CD4-positive, alpha-beta T cell treated with Interleukin-4 for 1 hour (primary cell): ENCODE measurements around the gene SHCBP1L.

Experiments used
- DNase-seq, 2 donors: peaks; one replicate each; pipeline ENCODE4 v3.0.0-alpha.2; 2020 to 2022

The SHCBP1L gene

DNA sequence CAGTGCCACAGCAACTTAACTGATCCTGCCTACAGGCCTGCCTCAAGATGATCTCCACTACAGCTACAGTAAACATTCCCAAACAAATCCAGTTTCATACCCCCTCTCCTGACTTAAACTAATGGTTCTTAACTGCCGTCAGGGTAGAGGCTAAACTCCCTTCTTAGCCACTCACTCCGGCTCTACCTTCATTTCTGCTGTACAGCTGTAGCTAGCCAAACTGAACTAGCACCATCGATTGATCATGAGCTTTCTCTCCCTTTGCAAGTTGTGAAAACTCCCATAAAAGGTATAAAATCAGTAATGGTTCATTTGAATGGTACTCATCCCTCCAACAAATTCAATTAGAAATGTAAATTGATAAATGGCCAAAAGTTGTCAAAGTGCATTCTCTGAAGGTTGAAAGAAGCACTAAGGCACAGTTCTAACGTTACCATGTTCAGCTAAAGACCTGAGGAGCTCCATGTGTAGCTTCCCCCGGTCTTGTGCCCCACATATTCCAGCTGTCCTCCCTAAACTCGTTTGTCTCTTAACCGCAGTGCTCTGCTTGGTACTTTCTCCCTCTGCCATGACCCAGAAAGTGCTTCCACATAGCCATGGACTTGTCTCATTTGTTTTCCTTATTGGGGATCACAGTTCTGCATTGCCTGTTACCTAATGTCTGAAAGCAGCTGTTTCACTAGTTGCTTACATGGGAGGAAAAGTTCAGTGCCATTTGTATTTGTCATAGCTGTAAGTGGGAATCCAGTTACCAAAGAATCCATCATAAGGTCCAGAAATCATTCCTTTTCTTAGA lies 64.0 kb downstream of the SHCBP1L start:
- no peak for DNase-seq

DNA sequence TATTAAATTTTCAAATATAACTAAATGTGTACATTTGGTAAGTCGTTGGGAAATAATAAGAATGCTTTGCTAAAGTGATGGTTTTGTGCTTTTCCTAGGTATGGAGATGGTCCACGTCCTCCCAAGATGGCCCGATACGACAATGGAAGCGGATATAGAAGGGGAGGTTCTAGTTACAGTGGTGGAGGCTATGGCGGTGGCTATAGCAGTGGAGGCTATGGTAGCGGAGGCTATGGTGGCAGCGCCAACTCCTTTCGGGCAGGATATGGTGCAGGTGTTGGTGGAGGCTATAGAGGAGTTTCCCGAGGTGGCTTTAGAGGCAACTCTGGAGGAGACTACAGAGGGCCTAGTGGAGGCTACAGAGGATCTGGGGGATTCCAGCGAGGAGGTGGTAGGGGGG lies 66.0 kb downstream of the SHCBP1L start:
- DNase-seq, result no peak

DNA sequence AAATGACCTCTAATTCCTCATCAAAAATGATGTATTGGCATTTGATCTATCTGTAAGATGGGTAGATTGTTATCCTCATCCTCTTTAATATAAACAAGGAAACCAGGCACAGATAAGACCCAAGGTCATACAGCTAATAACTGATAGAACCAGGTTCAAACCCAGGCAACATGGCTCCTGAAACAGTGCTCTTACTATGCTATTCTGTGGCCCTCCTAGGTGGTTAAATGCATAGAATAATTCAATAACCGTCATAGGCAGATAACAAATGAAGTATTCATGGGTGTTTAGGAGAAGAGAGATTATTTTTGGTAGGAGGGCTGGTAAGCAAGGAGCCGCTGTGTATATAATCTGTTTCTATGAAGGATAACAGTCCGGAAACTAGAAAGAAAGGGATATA lies 67.4 kb downstream of the SHCBP1L start:
- no peak for DNase-seq

DNA sequence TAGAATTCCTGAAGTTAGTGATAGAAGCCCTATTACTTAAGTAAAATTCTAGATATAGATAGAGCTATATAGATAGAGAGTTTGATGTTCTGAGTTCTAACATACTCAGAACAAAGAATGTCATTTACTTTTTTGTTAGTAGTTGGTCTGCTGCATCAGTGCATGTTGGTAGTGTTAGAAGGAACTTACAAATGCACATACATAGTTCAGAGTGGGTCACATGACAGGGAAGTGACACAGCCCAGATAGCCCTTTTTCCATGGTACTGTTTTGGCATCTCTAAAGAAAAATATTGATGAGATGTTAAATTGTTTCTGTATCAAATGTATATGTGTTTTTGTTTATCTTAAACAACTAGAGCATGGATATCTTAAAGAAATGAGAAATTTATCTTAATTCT lies 68.1 kb downstream of the SHCBP1L start:
- DNase-seq, result no peak

DNA sequence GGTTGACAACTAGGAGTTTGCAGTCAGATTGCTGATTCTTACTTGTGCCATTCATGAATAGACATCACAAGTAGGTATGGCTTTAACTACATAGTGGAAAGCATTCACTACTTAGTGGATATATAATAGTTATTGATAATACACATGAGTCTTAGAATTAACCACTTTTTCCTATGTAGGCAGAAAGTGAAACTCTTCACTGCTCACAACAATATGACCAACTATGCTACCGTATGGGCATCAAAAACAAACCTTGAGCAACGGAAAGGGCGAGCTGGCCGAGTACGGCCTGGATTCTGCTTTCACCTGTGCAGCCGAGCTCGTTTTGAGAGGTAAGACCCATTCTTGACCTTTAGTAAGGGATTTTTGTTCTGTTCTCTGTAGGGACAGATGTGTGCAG lies 75.1 kb downstream of the SHCBP1L start:
- DNase-seq, result no peak

DNA sequence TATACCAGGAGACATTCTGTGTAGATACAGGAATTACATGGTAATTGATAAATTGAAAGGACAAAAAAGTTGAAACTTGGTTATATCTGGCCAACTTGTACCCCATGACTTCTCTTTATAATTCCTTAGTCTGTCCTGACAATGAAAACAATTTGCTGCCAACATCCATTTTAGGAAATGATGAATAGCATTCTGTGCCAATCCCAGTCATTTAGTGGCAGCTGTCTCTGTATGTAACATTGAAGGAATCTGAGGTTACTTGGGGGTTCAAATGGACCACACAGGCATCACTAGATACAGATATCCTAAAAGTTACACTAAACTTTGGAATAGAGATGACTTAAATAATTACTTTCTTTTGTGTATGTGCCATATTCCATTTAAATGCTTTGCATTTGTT lies 75.6 kb downstream of the SHCBP1L start:
- DNase-seq, result no peak

DNA sequence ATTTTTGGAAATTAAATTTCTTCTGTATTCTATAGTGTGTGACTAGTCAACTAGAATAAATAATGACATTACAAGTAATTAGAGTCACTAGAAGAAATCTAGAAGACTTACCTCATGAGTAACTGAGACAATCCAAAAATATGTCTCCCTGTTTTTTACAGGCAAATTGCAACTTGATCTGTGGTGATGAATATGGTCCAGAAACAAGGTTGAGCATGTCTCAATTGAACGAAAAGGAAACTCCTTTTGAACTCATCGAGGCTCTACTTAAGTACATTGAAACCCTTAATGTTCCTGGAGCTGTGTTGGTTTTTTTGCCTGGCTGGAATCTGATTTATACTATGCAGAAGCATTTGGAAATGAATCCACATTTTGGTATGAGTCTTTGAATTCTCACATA lies 77.1 kb downstream of the SHCBP1L start:
- DNase-seq, result no peak

DNA sequence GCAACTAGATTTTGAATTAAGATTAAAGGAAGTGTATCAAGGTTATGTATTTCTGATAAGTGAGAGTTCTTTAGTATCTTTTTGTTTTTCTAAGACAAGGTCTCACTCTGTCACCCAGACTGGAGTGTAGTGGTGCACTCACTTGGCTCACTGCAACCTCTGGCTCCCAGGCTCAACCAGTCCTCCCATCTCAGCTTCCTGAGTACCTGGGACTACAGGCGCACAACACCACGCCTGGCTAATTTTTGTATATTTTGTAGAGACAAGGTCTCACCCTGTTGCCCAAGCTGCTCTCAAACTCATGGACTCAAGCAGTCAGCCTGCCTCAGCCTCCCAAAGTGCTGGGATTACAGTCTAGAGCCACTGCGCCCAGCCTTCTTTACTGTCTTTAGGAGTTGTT lies 80.1 kb downstream of the SHCBP1L start:
- no peak for DNase-seq

DNA sequence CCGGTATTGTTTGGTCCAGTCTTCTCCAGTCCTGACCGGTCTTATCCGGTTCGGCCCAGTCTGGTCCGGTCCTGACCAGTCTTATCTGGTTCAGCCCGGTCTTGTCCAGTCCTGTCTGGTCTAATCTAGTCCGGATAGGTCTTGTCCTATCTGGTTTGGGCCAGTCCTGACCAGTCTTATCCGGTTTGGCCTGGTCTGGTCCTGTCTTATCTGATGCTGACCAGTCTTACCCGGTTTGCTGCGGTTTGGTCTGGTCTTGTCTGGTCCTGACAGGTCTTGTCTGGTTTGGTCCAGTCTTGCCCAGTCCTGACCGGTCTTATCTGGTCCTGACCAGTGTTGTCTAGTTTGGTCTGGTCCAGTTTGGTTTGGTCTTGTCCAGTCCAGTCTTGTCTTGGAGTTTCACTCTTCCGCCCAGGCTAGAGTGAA lies 83.7 kb downstream of the SHCBP1L start:
- no peak for DNase-seq

DNA sequence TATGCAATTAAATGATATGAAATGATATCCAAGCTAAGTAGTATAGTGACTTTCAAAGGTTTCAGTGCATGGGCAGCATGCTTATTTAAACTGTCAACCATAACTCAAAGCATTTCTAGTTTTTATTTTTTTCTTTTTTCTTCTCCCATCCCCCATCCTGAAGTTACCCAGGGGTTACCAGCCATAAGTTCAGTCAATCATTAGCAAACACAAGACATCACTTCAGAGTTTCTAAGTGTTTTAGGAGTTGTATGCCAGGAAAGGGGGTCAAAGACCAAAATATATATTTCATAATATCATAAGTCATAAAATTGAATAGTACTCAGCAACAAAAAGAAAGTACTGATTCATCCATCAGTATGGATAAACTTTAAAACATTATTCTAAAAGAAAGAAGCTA lies 85.1 kb downstream of the SHCBP1L start:
- no peak for DNase-seq

DNA sequence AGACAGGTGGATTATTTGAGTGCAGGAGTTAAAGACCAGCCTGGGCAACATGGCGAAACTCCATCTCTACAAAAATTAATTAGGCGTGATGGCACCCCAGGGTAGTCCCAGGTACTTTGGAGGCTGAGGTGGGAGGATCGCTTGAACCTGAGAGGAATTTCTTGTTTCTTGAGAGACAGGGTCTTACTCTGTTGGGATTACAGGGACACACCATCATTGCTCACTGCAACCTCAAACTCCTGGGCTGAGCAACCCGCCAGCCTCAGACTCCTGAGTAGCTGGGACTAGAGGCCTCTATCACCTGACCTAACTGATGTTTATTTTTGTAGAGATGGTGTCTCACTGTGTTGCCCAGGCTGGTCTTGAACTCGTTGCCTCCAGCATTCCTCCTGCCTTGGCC lies 89.0 kb downstream of the SHCBP1L start:
- no peak for DNase-seq

DNA sequence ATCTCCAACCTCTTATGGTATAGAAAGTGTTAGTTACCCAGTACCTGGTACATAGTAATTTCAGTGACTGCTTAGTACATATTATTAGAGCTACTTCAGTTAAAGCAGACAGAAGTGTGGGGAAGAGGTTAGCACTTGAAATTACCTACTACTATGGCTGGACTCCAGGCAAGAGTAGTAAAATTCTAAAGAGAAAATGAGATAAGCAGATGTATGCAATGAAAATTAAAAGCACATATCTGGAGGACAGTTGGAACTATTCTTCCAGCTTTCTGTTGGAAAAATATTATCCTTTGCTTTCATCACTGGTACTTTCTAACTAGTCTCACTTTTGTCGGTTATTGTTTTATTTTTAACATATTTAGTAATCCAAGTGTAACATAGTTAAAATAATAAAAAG lies 90.1 kb downstream of the SHCBP1L start:
- no peak for DNase-seq

DNA sequence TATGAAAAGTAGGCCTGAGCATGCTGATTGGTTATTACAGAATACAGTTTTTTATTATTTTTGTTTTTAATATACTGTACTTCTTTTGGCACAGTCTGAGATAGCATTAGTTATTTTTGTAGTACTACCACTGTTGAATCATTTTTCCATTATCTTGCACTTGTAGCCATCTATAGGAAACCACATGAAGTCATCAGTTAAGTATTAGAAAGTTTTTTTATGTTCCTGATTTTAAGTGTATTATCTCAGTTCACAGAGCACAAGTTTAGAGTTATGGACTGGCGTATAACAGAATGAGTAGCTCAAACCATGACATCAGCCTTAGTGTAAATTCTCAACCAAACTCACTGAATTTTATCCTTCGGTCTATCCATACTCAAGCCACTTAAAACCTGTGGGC lies 91.0 kb downstream of the SHCBP1L start:
- no peak for DNase-seq

DNA sequence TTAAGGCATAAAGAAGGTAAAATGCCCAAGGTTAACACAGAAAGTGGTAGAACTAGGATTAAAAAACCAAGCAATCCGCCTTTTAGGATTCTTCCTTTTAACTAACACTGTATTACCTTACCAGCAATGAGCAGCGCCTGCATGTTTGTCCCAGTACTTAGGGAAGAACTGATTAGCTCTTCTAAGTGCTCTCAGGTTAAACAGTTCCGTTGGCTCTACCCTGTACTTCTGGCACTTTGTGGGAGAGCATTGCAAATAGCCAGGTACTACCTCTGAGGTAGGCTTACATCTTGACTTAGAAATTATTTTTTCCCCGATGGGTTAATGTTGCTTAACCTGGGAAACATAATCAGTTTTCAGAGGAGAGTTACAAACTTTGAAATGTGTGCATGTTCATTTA lies 92.3 kb downstream of the SHCBP1L start:
- DNase-seq, result no peak

DNA sequence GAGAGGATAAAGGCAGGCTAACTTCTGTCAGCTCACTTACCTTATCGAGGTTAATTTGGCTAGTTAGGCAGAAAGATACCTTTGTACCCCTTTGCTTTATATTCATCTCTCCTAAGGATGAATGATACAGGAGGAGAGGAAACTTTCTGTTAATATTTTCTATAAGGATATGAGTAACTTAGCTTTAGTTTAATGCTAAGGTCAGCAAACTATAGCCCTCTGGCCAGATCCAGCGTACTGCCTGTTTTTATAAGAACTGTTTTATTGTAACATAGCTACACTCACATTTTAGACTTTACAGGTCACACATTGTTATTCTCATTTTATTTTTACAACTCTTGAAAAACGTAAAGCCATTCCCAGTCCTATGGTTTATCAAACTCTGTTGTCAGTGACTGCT lies 95.8 kb downstream of the SHCBP1L start:
- no peak for DNase-seq

DNA sequence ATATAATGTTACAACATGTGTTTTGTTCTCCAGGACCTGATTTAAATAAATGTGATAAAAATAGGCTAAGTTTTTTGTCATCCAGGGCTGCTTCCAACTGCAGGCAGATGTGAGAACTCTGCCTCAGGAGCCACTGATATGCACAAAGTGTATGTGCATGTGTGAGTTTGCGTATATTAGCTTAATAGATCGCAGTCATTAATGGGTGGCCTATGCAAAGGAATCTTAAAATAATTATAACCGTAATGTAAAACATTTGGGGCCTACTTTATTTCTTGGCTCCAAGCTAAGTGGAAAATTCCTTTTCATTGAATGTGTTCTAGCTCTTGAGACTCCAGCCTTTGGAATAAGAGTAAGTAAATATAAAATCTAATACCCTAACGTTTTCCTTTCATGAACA lies 97.1 kb downstream of the SHCBP1L start:
- no peak for DNase-seq

DNA sequence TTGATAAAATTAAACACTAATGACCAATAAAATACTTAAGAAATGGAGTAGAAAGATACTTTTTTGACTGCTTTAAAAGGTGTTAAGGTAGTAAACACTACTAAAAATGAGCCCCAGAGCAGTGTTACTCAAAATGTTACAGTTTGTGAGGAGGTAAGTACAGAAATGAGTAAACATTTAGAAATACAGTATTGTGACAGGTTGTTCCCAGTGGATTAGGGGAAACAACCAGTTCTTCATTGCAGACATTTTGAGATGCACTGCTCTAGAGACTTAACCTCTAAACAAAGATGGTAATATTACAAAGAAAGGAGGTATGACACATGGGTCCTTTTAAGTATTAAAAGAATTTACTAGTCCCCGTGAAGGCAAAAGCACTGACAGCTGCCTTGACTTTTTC lies 101.1 kb downstream of the SHCBP1L start:
- no peak for DNase-seq

DNA sequence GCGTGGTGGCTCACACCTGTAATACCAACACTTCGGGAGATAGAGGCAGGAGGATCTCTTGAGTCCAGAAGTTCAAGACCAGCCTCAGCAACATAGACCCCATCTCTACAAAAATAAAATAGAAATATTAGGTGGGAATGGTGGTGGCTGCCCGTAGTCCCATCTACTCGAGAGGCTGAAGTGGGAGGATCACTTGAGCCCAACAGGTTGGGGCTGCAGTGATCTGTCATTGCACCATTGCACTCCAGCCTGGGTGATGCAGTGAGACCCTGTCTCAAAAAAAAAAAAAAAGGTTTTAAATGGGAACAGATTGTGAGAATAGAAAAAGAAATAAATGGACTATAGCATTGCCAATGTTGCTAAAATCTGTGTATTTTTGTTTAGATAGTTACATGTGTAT lies 102.6 kb downstream of the SHCBP1L start:
- no peak for DNase-seq
